ENCODE measurements around the gene THBS4.

Gene THBS4

GRCh38 chr5:80037366-80037765, 2.2 kb downstream of the THBS4 start:
- no peaks in the 10 kb centered on the region for H3K9me3 ChIP-seq (ENCODE audit: insufficient read depth, low read length)
- H3K27me3 ChIP-seq (ENCODE audit: low read length), result no peaks in the 10 kb centered on the region
- TF ChIP-seq CTCF (IDR thresholded peaks at IDR 0.05; ENCODE audit: insufficient read depth, low read length, poor library complexity, severe bottlenecking) (no peak), EZH2phosphoT487 (conservative IDR thresholded peaks at IDR 0.05; ENCODE audit: low read length) (no peak)
- no peak overlapping the region for H3K9ac ChIP-seq (ENCODE audit: low read length)
- H3F3A ChIP-seq (ENCODE audit: insufficient read depth), result no peaks in the 10 kb centered on the region
- H3K9me2 ChIP-seq (replicated peaks; ENCODE audit: insufficient read depth, low read length), result no peaks in the 10 kb centered on the region
- no peak overlapping the region for H3K27ac ChIP-seq (ENCODE audit: low read depth, low read length)
- H4K20me1 ChIP-seq (ENCODE audit: low read depth, low read length), result no peaks in the 10 kb centered on the region
- H2AFZ ChIP-seq (ENCODE audit: low read depth, low read length, severe bottlenecking), result no peak overlapping the region
- no peak overlapping the region for H3K4me3 ChIP-seq (ENCODE audit: insufficient read depth, low read length, poor library complexity, severe bottlenecking)
- no peak overlapping the region for H3K4me2 ChIP-seq (ENCODE audit: low read depth, low read length, poor library complexity, severe bottlenecking)
- H3K36me3 ChIP-seq (ENCODE audit: low read length), result no peaks in the 10 kb centered on the region
- H3K79me2 ChIP-seq (ENCODE audit: insufficient read depth, low read length), result no peaks in the 10 kb centered on the region

GRCh38 chr5:80039650-80040049, 4.5 kb downstream of the THBS4 start:
- Histone ChIP-seq H4K20me1 (ENCODE audit: low read depth, low read length) (no peaks in the 10 kb centered on the region), H3K79me2 (ENCODE audit: insufficient read depth, low read length) (no peaks in the 10 kb centered on the region)

GRCh38 chr5:80041527-80041926, 6.4 kb downstream of the THBS4 start:
- Histone ChIP-seq H3K4me3 (ENCODE audit: insufficient read depth, low read length, poor library complexity, severe bottlenecking) (no peak overlapping the region), H3K9me3 (ENCODE audit: insufficient read depth, low read length) (no peaks in the 10 kb centered on the region), H3K4me2 (ENCODE audit: low read depth, low read length, poor library complexity, severe bottlenecking) (no peak overlapping the region), H3K27me3 (ENCODE audit: low read length) (no peaks in the 10 kb centered on the region), H3K9ac (ENCODE audit: low read length) (no peak overlapping the region), H3K9me2 (replicated peaks; ENCODE audit: insufficient read depth, low read length) (no peaks in the 10 kb centered on the region), H3K79me2 (ENCODE audit: insufficient read depth, low read length) (no peaks in the 10 kb centered on the region), H3K36me3 (ENCODE audit: low read length) (no peaks in the 10 kb centered on the region), H4K20me1 (ENCODE audit: low read depth, low read length) (no peaks in the 10 kb centered on the region), H2AFZ (ENCODE audit: low read depth, low read length, severe bottlenecking) (no peak overlapping the region), H3K27ac (ENCODE audit: low read depth, low read length) (no peak overlapping the region), H3F3A (ENCODE audit: insufficient read depth) (no peaks in the 10 kb centered on the region)
- TF ChIP-seq CTCF (IDR thresholded peaks at IDR 0.05; ENCODE audit: insufficient read depth, low read length, poor library complexity, severe bottlenecking) (no peak), EZH2phosphoT487 (conservative IDR thresholded peaks at IDR 0.05; ENCODE audit: low read length) (no peak)

More at GRCh38 chr5:80039650-80040049, 4.5 kb downstream of the THBS4 start:
- Histone ChIP-seq H3K27ac (ENCODE audit: low read depth, low read length) (no peak overlapping the region), H3K9me3 (ENCODE audit: insufficient read depth, low read length) (no peaks in the 10 kb centered on the region), H3K27me3 (ENCODE audit: low read length) (no peaks in the 10 kb centered on the region), H2AFZ (ENCODE audit: low read depth, low read length, severe bottlenecking) (no peak overlapping the region), H3F3A (ENCODE audit: insufficient read depth) (no peaks in the 10 kb centered on the region), H3K9ac (ENCODE audit: low read length) (no peak overlapping the region), H3K9me2 (replicated peaks; ENCODE audit: insufficient read depth, low read length) (no peaks in the 10 kb centered on the region), H3K4me3 (ENCODE audit: insufficient read depth, low read length, poor library complexity, severe bottlenecking) (no peak overlapping the region), H3K36me3 (ENCODE audit: low read length) (no peaks in the 10 kb centered on the region), H3K4me2 (ENCODE audit: low read depth, low read length, poor library complexity, severe bottlenecking) (no peak overlapping the region)
- TF ChIP-seq CTCF (IDR thresholded peaks at IDR 0.05; ENCODE audit: insufficient read depth, low read length, poor library complexity, severe bottlenecking) (no peak), EZH2phosphoT487 (conservative IDR thresholded peaks at IDR 0.05; ENCODE audit: low read length) (no peak)
